Neural cell (in vitro differentiated cells): Measurements from ENCODE around the gene SFXN2. TPM values are rescaled to one million over a fixed set of nuclear protein-coding genes. Genes with fewer than 3 reads are reported as not detected.

Experiments
- H2AFZ ChIP-seq: fragments of 200-600, 300-800 bp; sonication (generic), shearing (Covaris generic); 2 replicates; pipeline ENCODE4 v1.6.0; 2014; ENCODE audit warnings: low read depth, mild to moderate bottlenecking, antibody characterized with exemption, low read length, moderate library complexity
- H3F3A ChIP-seq: fragments of 200-600 bp; shearing (Covaris generic); 2 replicates; pipeline ENCODE4 v1.6.1; 2016; ENCODE audit warnings: mild to moderate bottlenecking, moderate library complexity, mixed read lengths, antibody characterized with exemption, low read length; ENCODE audit not compliant: insufficient read depth, poor library complexity, severe bottlenecking
- H3K27ac ChIP-seq: fragments of 200-600, 300-800 bp; sonication (generic), shearing (Covaris generic); 2 replicates; pipeline ENCODE4 v1.5.1; 2014; ENCODE audit warnings: mild to moderate bottlenecking, low read length, moderate library complexity
- H3K27me3 ChIP-seq: fragments of 300-800, 200-600 bp; sonication (generic), shearing (Covaris generic); 2 replicates; pipeline ENCODE4 v1.6.0; 2014; ENCODE audit warnings: mild to moderate bottlenecking, low read depth, low read length, moderate library complexity; ENCODE audit not compliant: insufficient read depth
- H3K36me3 ChIP-seq: fragments of 300-800, 200-600 bp; sonication (generic), shearing (Covaris generic); 2 replicates; pipeline ENCODE4 v1.5.1; 2014; ENCODE audit warnings: mild to moderate bottlenecking, antibody characterized with exemption, low read length, moderate library complexity; ENCODE audit not compliant: insufficient read depth
- H3K4me2 ChIP-seq: fragments of 300-800, 200-600 bp; sonication (generic), shearing (Covaris generic); 2 replicates; pipeline ENCODE4 v1.6.0; 2014; ENCODE audit warnings: mild to moderate bottlenecking, low read length
- H3K4me3 ChIP-seq: fragments of 300-800, 200-600 bp; sonication (generic), shearing (Covaris generic); 2 replicates; pipeline ENCODE4 v1.5.1; 2014; ENCODE audit warnings: mild to moderate bottlenecking, low read length, moderate library complexity
- H3K79me2 ChIP-seq: fragments of 200-600 bp; shearing (Covaris generic); replicated peaks from 2 replicates; pipeline ENCODE4 v1.6.0; 2014; ENCODE audit warnings: mild to moderate bottlenecking, low read length, moderate library complexity; ENCODE audit not compliant: insufficient read depth
- H3K9ac ChIP-seq: fragments of 300-800, 200-600 bp; sonication (generic), shearing (Covaris generic); 2 replicates; pipeline ENCODE4 v1.6.1; 2016; ENCODE audit warnings: mild to moderate bottlenecking, low read length, mixed read lengths
- H3K9me2 ChIP-seq: fragments of 200-600 bp; shearing (Covaris generic); 2 replicates; pipeline ENCODE4 v1.6.1; 2016; ENCODE audit warnings: mild to moderate bottlenecking, low read length, mixed read lengths; ENCODE audit not compliant: insufficient read depth
- H3K9me3 ChIP-seq: fragments of 200-600, 300-800 bp; sonication (generic), shearing (Covaris generic); 2 replicates; pipeline ENCODE4 v1.6.1; 2016; ENCODE audit warnings: mild to moderate bottlenecking, mixed run types, low read length, moderate library complexity, mixed read lengths
- H4K20me1 ChIP-seq: fragments of 200-600 bp; shearing (Covaris generic); 2 replicates; pipeline ENCODE4 v1.6.1; 2016; ENCODE audit warnings: mild to moderate bottlenecking, mixed run types; ENCODE audit not compliant: insufficient read depth
- CTCF ChIP-seq: fragments of 450-650 bp; IDR thresholded peaks from 2 replicates; pipeline ENCODE4 v1.5.1; 2014; ENCODE audit warnings: antibody characterized with exemption, mild to moderate bottlenecking, moderate library complexity; ENCODE audit not compliant: poor library complexity, severe bottlenecking
- EP300 ChIP-seq: fragments of 450-650 bp; conservative IDR thresholded peaks from 2 replicates; pipeline ENCODE4 v1.6.1; 2014; ENCODE audit warnings: antibody characterized with exemption, mild to moderate bottlenecking, moderate library complexity; ENCODE audit not compliant: poor library complexity, severe bottlenecking
- MXI1 ChIP-seq: fragments of 450-650 bp; conservative IDR thresholded peaks from 2 replicates; pipeline ENCODE4 v1.6.1; 2014; ENCODE audit warnings: antibody characterized with exemption, mild to moderate bottlenecking; ENCODE audit not compliant: poor library complexity, severe bottlenecking
- POLR2AphosphoS5 ChIP-seq: IDR thresholded peaks from 2 replicates; pipeline ENCODE4 v1.6.1; 2012
- RAD21 ChIP-seq: fragments of 450-650 bp; conservative IDR thresholded peaks from 2 replicates; pipeline ENCODE4 v1.6.1; 2014; ENCODE audit warnings: antibody characterized with exemption, mild to moderate bottlenecking, moderate library complexity
- REST ChIP-seq: IDR thresholded peaks from 2 replicates; pipeline ENCODE4 v1.6.1; 2012; ENCODE audit warnings: borderline replicate concordance
- SMC3 ChIP-seq: fragments of 450-650 bp; conservative IDR thresholded peaks from 2 replicates; pipeline ENCODE4 v1.6.1; 2014; ENCODE audit warnings: antibody characterized with exemption, mild to moderate bottlenecking, moderate library complexity; ENCODE audit not compliant: poor library complexity
- TAF1 ChIP-seq: IDR thresholded peaks from 2 replicates; pipeline ENCODE4 v1.6.1; 2012; ENCODE audit warnings: low read depth
- polyA plus RNA-seq: library from polyadenylated mRNA; depleted of rRNA; stranded (reverse); fragments of >200 nt; gene quantifications from 2 replicates; pipeline ENCODE4 v1.2.3, GENCODE V29; 2014

The SFXN2 gene
- polyA plus RNA-seq, 1 donor from 2014 or later: 16.0 TPM

GRCh38 chr10:102677331-102678067 lies 36.9 kb upstream of the SFXN2 start:
- TF ChIP-seq TAF1: no peak
- Histone ChIP-seq H3K4me3 (no peak overlapping the region), H3K9me2 (no peaks in the 10 kb centered on the region), H3K27me3 (no peaks in the 10 kb centered on the region), H2AFZ (no peak overlapping the region), H3K27ac (peak overlapping the region; percentile 14), H3K36me3 (peaks cover 5% of the 10 kb centered on the region), H3K9ac (peak overlapping the region; percentile 76), H3K4me2 (no peak overlapping the region), H3K9me3 (no peaks in the 10 kb centered on the region), H3F3A (peaks cover 5% of the 10 kb centered on the region), H3K79me2 (no peaks in the 10 kb centered on the region), H4K20me1 (no peaks in the 10 kb centered on the region)

GRCh38 chr10:102678068-102678400 lies 36.4 kb upstream of the SFXN2 start:
- Histone ChIP-seq H3K9me3 (no peaks in the 10 kb centered on the region), H3K27ac (no peak overlapping the region)

More at GRCh38 chr10:102678068-102678400, 36.4 kb upstream of the SFXN2 start:
- H3K79me2 ChIP-seq: no peaks in the 10 kb centered on the region
- H3F3A ChIP-seq: peaks cover 5% of the 10 kb centered on the region
- TF ChIP-seq TAF1 (no peak), MXI1 (no peak), CTCF (no peak), SMC3 (no peak), RAD21 (no peak), REST (no peak), POLR2AphosphoS5 (no peak), EP300 (no peak)
- H4K20me1 ChIP-seq: no peaks in the 10 kb centered on the region
- H3K9ac ChIP-seq: no peak overlapping the region
- H3K9me2 ChIP-seq: no peaks in the 10 kb centered on the region
- no peaks in the 10 kb centered on the region for H3K27me3 ChIP-seq
- H3K36me3 ChIP-seq: peaks cover 5% of the 10 kb centered on the region
- H3K4me2 ChIP-seq: no peak overlapping the region
- no peak overlapping the region for H2AFZ ChIP-seq
- no peak overlapping the region for H3K4me3 ChIP-seq
